H1 (cell line): ENCODE results near the gene RNF8.

Source experiments
- CHD2 ChIP-seq: IDR thresholded peaks from 2 replicates; pipeline ENCODE4 v1.6.1; 2012; ENCODE audit warnings: low read length, improper control_type of control experiment
- EP300 ChIP-seq, 2 experiments: IDR thresholded peaks; 1 replicate in 1 of 2; 2 replicates in 1 of 2; pipeline ENCODE4 v1.6.1; 2011 to 2012; ENCODE audit warnings: low read depth in 2 of 2, low read length in 2 of 2, mild to moderate bottlenecking in 2 of 2, borderline replicate concordance in 1 of 2, inconsistent platforms in 1 of 2, moderate library complexity in 1 of 2
- TAF1 ChIP-seq: IDR thresholded peaks from 2 replicates; pipeline ENCODE4 v1.6.1; 2011; ENCODE audit warnings: mild to moderate bottlenecking, low read depth, low read length

DNA sequence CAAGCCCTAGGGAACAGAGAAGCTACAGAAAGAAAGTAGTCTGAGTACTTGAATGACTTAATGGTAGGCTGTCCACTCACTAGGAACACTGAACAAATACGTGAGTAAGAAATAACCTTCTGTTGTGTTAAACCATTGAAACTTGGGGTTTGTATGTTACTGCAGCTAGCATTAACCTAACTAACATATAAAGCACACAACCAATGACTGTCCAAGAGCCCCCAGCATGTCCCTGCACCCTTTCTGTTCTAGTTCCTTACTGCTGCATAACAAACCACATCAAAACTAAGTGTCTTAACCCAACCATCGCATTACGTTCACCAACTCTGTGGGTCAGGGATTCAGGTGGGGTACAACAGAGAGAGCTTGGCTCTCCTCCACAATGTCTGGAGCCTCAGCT lies 10.5 kb upstream of the RNF8 start:
- TF ChIP-seq TAF1: no peak
- TF ChIP-seq EP300 (IDR thresholded peaks at IDR 0.05; ENCODE audit: borderline replicate concordance in 1 of 2, low read depth in 2 of 2, low read length in 2 of 2): no peak
- no peak for TF ChIP-seq CHD2
